Stimulated activated CD8-positive, alpha-beta memory T cell treated with anti-CD3 and anti-CD28 coated beads, Interleukin-7, amount 100 ng/mL, for 4 hours (primary cell): ENCODE results near the gene EHMT1.
"Not testable (repeated sequence)": the region's sequence is repeated elsewhere in the genome, so short reads cannot be mapped to it uniquely, and the experiment has no call there.

ENCODE experiments used
- DNase-seq, 2 donors: peaks; one replicate each; pipeline ENCODE4 v3.0.0-alpha.2; 2020; ENCODE audit warnings: low read depth in 2 of 2

The EHMT1 gene

DNA sequence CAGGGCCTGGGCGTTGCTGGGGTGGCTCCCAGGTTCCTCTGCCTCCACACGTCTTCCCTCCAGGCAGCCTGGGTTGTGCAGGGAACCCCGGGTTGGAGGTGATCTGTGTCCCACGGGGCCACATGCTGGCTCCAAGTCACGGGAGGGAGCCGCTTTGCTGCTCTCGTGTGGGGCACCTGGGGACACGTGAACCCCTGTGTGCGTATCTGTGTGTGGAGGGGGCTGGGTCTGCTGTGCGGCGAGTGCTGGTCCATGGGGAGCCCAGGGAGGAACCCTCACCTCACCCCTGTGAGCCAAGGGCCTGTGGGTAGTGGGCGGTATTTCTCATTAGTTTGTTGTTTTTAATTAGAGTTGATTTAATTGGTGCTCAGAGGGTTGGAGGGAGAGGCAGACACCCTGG is 266.3 kb downstream of the EHMT1 start:
- DNase-seq = not testable (repeated sequence)
